ENCODE data around the gene MYO9B. TPM values are rescaled to one million over a fixed set of nuclear protein-coding genes. Genes with fewer than 3 reads are reported as not detected.
A peak's percentile ranks its signal among the peaks of the same experiment; 100 is the strongest.
"Not testable (repeated sequence)": the region's sequence is repeated elsewhere in the genome, so short reads cannot be mapped to it uniquely, and the experiment has no call there.

MYO9B gene
- total and polyA plus RNA-seq, 2 experiments from 2014 or later, result 29.9 to 32.4 TPM

DNA sequence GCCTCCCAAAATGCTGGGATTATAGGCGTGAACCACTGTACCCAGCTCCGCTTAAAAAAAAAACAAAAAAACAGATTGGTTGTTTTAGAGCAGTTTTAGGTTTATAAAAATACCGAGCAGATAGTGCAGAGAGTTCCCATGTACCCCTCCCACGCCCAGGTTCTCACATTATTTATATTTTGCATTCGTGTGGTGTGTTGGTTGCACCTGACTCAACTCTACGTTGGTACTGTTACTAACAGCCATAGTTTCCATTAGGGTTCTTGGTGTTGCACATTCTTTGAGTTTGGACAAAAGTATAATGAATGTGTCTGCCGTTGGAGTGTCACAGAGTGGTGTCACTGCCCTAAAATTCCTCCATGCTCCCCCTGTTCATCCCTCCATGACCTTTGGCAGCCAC, 29.1 kb downstream of the MYO9B start:
- Histone ChIP-seq H3K27me3 (no peaks in the 10 kb centered on the region), H3K79me2 (peaks cover 45% of the 10 kb centered on the region), H4K20me1 (ENCODE audit: insufficient read depth, poor library complexity, severe bottlenecking) (no peaks in the 10 kb centered on the region), H3K9me3 (ENCODE audit: low read depth) (no peaks in the 10 kb centered on the region), H3K4me3 (no peak overlapping the region), H3K9me2 (replicated peaks; ENCODE audit: insufficient read depth) (no peaks in the 10 kb centered on the region), H3K4me1 (ENCODE audit: insufficient read depth) (peaks cover 10% of the 10 kb centered on the region), H3K36me3 (replicated peaks; ENCODE audit: insufficient read depth, low read depth) (no peaks in the 10 kb centered on the region), H3K27ac (no peak overlapping the region), H2AFZ (no peak overlapping the region), H3K4me2 (no peak overlapping the region)
- DNase-seq (ENCODE audit: low spot score), result no peak
- TF ChIP-seq EZH2phosphoT487 (IDR thresholded peaks at IDR 0.05; ENCODE audit: low read depth, severe bottlenecking, unreplicated experiment) (no peak), EZH2 (IDR thresholded peaks at IDR 0.05; ENCODE audit: borderline replicate concordance) (no peak), CTCF (IDR thresholded peaks at IDR 0.05; ENCODE audit: poor library complexity) (no peak)
- WGBS (ENCODE audit: low lambda C conversion rate, missing lambda C conversion rate), result 94% methylated on average over 7 of the region's 7 CpGs

- Histone ChIP-seq H4K20me1 (ENCODE audit: insufficient read depth, poor library complexity, severe bottlenecking) (no peaks in the 10 kb centered on the region), H3K27me3 (no peaks in the 10 kb centered on the region), H3K9me2 (replicated peaks; ENCODE audit: insufficient read depth) (no peaks in the 10 kb centered on the region), H3K4me1 (ENCODE audit: insufficient read depth) (peaks cover 10% of the 10 kb centered on the region), H3K4me3 (no peak overlapping the region), H3K36me3 (replicated peaks; ENCODE audit: insufficient read depth, low read depth) (no peaks in the 10 kb centered on the region), H3K27ac (no peak overlapping the region), H2AFZ (no peak overlapping the region), H3K9me3 (ENCODE audit: low read depth) (no peaks in the 10 kb centered on the region), H3K79me2 (peaks cover 38% of the 10 kb centered on the region), H3K4me2 (no peak overlapping the region)
- TF ChIP-seq CTCF (IDR thresholded peaks at IDR 0.05; ENCODE audit: poor library complexity) (no peak), EZH2 (IDR thresholded peaks at IDR 0.05; ENCODE audit: borderline replicate concordance) (no peak), EZH2phosphoT487 (IDR thresholded peaks at IDR 0.05; ENCODE audit: low read depth, severe bottlenecking, unreplicated experiment) (no peak)
- 89% methylated on average over 3 of the region's 3 CpGs for WGBS (ENCODE audit: low lambda C conversion rate, missing lambda C conversion rate)
- DNase-seq (ENCODE audit: low spot score), result no peak
Measured at GRCh38 chr19:17105556-17105955, 30.0 kb downstream of the MYO9B start.

DNA sequence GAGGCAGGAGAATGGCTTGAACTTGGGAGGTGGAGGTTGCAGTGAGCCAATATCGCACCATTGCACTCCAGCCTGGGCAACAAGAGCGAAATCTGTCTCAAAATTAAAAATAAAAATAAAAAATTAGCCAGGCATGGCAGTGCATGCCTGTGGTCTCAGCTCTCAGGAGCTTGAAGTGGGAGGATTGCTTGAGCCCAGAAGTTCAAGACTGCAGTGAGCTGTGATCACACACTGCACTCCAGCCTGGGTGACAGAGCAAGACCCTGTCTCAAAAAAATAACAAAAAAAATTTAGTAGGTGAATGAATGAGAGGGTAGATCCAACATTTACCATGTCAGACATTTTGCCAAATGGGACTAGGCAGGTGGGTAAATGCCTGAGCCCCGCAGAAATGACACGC, 31.4 kb downstream of the MYO9B start:
- not testable (repeated sequence) for H3K36me3 ChIP-seq (replicated peaks; ENCODE audit: insufficient read depth, low read depth); H3K4me3 ChIP-seq; H3K9me3 ChIP-seq (ENCODE audit: low read depth); DNase-seq (ENCODE audit: low spot score); H2AFZ ChIP-seq; H3K9me2 ChIP-seq (replicated peaks; ENCODE audit: insufficient read depth); H4K20me1 ChIP-seq (ENCODE audit: insufficient read depth, poor library complexity, severe bottlenecking); H3K27me3 ChIP-seq; H3K4me2 ChIP-seq
- Histone ChIP-seq H3K79me2 (peaks cover 44% of the 10 kb centered on the region), H3K27ac (peak overlapping the region; percentile 81), H3K4me1 (ENCODE audit: insufficient read depth) (peaks cover 10% of the 10 kb centered on the region)
- WGBS (ENCODE audit: low lambda C conversion rate, missing lambda C conversion rate), result 97% methylated on average over 4 of the region's 4 CpGs

DNA sequence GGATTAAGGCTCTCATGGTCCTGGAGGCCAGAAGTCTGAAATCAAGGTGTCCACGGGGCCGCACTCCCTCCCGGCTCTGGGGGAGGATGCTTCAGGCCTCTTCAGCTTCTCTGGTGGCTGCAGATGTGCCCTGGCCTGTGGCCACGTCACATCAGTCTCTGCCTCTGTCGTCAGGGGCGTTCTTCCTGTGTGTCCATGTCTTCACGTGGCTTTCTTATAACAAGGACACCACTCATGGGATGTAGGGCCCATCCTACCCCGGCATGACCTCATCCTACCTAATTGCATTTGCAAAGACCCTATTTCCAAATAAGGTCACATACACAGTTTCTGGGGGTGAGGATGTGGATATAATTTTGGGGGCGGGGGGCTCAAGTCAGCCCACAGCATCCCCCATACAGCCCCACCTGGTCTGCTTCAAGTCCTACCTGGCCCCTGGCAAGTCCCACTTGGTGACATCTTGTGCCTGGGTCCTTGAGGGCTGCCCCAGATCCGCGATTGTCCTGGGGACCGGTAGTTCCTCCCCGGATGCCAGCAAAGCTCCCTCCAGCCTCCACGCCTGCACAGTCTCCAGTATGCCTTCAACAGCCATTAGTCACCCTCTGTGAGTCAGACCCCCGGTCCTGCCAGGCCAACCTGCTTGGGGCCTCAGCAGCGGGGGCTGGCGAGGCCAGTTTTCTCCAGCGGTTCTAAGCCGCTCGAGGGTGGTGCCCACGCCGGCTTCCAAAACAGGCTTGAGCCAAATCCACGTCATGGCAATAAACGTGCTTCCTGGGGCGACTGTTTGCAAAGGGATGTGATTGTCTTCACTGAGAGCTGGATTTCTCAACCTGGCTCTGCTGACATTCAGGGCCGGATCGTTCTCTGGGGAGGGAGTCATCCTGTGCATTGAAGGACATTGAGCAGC, 32.2 kb downstream of the MYO9B start:
- peak overlapping the region; percentile 81 for H3K27ac ChIP-seq
- H3K79me2 ChIP-seq, result peaks cover 37% of the 10 kb centered on the region
- H4K20me1 ChIP-seq (ENCODE audit: insufficient read depth, poor library complexity, severe bottlenecking), result no peaks in the 10 kb centered on the region
- no peaks in the 10 kb centered on the region for H3K27me3 ChIP-seq
- no peak overlapping the region for H3K4me3 ChIP-seq
- no peaks in the 10 kb centered on the region for H3K9me2 ChIP-seq (replicated peaks; ENCODE audit: insufficient read depth)
- H3K36me3 ChIP-seq (replicated peaks; ENCODE audit: insufficient read depth, low read depth), result no peaks in the 10 kb centered on the region
- DNase-seq (ENCODE audit: low spot score), result peak; percentile 91
- TF ChIP-seq EZH2 (IDR thresholded peaks at IDR 0.05; ENCODE audit: borderline replicate concordance), result no peak
- no peak for TF ChIP-seq EZH2phosphoT487 (IDR thresholded peaks at IDR 0.05; ENCODE audit: low read depth, severe bottlenecking, unreplicated experiment)
- no peak for TF ChIP-seq CTCF (IDR thresholded peaks at IDR 0.05; ENCODE audit: poor library complexity)
- peak overlapping the region; percentile 56 for H3K4me2 ChIP-seq
- WGBS (ENCODE audit: low lambda C conversion rate, missing lambda C conversion rate), result 57% methylated on average over 27 of the region's 27 CpGs
- H3K4me1 ChIP-seq (ENCODE audit: insufficient read depth), result peaks cover 10% of the 10 kb centered on the region
- H3K9me3 ChIP-seq (ENCODE audit: low read depth), result no peaks in the 10 kb centered on the region
- no peak overlapping the region for H2AFZ ChIP-seq

Measured in hepatocyte (in vitro differentiated cells).